Thymus (tissue), 11 donors: Measurements from ENCODE around the gene FREM2. TPM values are rescaled to one million over a fixed set of nuclear protein-coding genes. Genes with fewer than 3 reads are reported as not detected.

Experiments
- DNase-seq, 9 donors: peaks; one replicate each; pipeline ENCODE4 v3.0.0-alpha.2; 2013; ENCODE audit warnings: low spot score in 9 of 9, low read depth in 6 of 9, missing footprints in 1 of 9
- H3K27ac ChIP-seq, 2 donors: one replicate each; pipeline ENCODE4 v1.5.1; 2013; ENCODE audit warnings: control low read depth in 1 of 2, low read depth in 1 of 2, low read length in 1 of 2, mild to moderate bottlenecking in 1 of 2, moderate library complexity in 1 of 2
- H3K27me3 ChIP-seq, 2 donors: one replicate each; pipeline ENCODE4 v1.5.1; 2013; ENCODE audit warnings: low read length in 1 of 2; ENCODE audit not compliant: control insufficient read depth in 2 of 2, insufficient read depth in 1 of 2
- H3K36me3 ChIP-seq, 2 donors: one replicate each; pipeline ENCODE4 v1.5.1; 2013; ENCODE audit warnings: low read length in 1 of 2, mild to moderate bottlenecking in 1 of 2, moderate library complexity in 1 of 2; ENCODE audit not compliant: control insufficient read depth in 2 of 2, insufficient read depth in 2 of 2
- H3K4me1 ChIP-seq, 2 donors: one replicate each; pipeline ENCODE4 v1.5.1; 2013; ENCODE audit warnings: low read length in 2 of 2; ENCODE audit not compliant: control insufficient read depth in 2 of 2, insufficient read depth in 2 of 2
- H3K4me3 ChIP-seq, 2 donors: one replicate each; pipeline ENCODE4 v1.5.1; 2013; ENCODE audit warnings: low read length in 2 of 2, control low read depth in 1 of 2, mild to moderate bottlenecking in 1 of 2
- H3K9me3 ChIP-seq, 2 donors: one replicate each; pipeline ENCODE4 v1.5.1; 2013; ENCODE audit warnings: low read length in 1 of 2, mild to moderate bottlenecking in 1 of 2; ENCODE audit not compliant: control insufficient read depth in 2 of 2, insufficient read depth in 1 of 2
- WGBS: extraction: QIAGEN DNeasy Blood & Tissue Kit; methylation state at CpG from one replicate; pipeline ENCODE4 v1.1.7; 2013; 5-methylcytosine and 5-hydroxymethylcytosine counted together
- polyA plus RNA-seq: library from polyadenylated mRNA; stranded (reverse); fragments of 200-250 nt; gene quantifications from one replicate; pipeline ENCODE4 v1.2.3, GENCODE V29; 2013
- total RNA-seq: library from RNA; stranded (reverse); fragments of 120-200 nt; gene quantifications from one replicate; pipeline ENCODE4 v1.2.4, GENCODE V29; 2013
- donor health status: healthy.

FREM2 gene
- total and polyA plus RNA-seq, 2 donors, result 0.16 to 1.9 TPM

GRCh38 chr13:38662362-38662761, 24.5 kb upstream of the FREM2 start:
- 58% methylated on average over 2 of the region's 2 CpGs for WGBS
- Histone ChIP-seq H3K4me1 (no peaks in the 10 kb centered on the region), H3K27ac (no peak overlapping the region), H3K27me3 (no peaks in the 10 kb centered on the region), H3K9me3 (no peaks in the 10 kb centered on the region), H3K4me3 (no peak overlapping the region), H3K36me3 (no peaks in the 10 kb centered on the region)
- DNase-seq, result no peak

GRCh38 chr13:38664906-38665305, 22.0 kb upstream of the FREM2 start:
- Histone ChIP-seq H3K9me3 (no peaks in the 10 kb centered on the region), H3K27me3 (no peaks in the 10 kb centered on the region), H3K27ac (no peak overlapping the region), H3K36me3 (no peaks in the 10 kb centered on the region), H3K4me1 (no peaks in the 10 kb centered on the region), H3K4me3 (no peak overlapping the region)
- no peak for DNase-seq
- 91% methylated on average over 2 of the region's 2 CpGs for whole genome bisulfite sequencing

- no peaks in the 10 kb centered on the region for H3K36me3 ChIP-seq
- H3K27me3 ChIP-seq, result no peaks in the 10 kb centered on the region
- no peak for DNase-seq
- H3K4me1 ChIP-seq, result no peaks in the 10 kb centered on the region
- 91% methylated on average over 6 of the region's 6 CpGs for WGBS
- H3K9me3 ChIP-seq, result no peaks in the 10 kb centered on the region
- no peak overlapping the region for H3K27ac ChIP-seq
- H3K4me3 ChIP-seq, result no peak overlapping the region
Observed at GRCh38 chr13:38667526-38668109, 19.3 kb upstream of the FREM2 start.

GRCh38 chr13:38669234-38669964, 17.5 kb upstream of the FREM2 start:
- no peaks in the 10 kb centered on the region for H3K4me1 ChIP-seq
- WGBS, result 85% methylated on average over 6 of the region's 6 CpGs
- no peak for DNase-seq
- no peaks in the 10 kb centered on the region for H3K9me3 ChIP-seq
- no peak overlapping the region for H3K27ac ChIP-seq
- no peak overlapping the region for H3K4me3 ChIP-seq
- no peaks in the 10 kb centered on the region for H3K27me3 ChIP-seq
- no peaks in the 10 kb centered on the region for H3K36me3 ChIP-seq

GRCh38 chr13:38670627-38671026, 16.2 kb upstream of the FREM2 start:
- Histone ChIP-seq H3K27ac (no peak overlapping the region), H3K9me3 (no peaks in the 10 kb centered on the region), H3K27me3 (no peaks in the 10 kb centered on the region), H3K4me3 (no peak overlapping the region), H3K4me1 (no peaks in the 10 kb centered on the region), H3K36me3 (no peaks in the 10 kb centered on the region)
- DNase-seq, result no peak
- WGBS, result 68% methylated on average over 2 of the region's 2 CpGs

GRCh38 chr13:38671980-38672379, 14.9 kb upstream of the FREM2 start:
- H3K4me1 ChIP-seq, result no peaks in the 10 kb centered on the region
- DNase-seq, result no peak
- H3K27ac ChIP-seq, result no peak overlapping the region
- H3K9me3 ChIP-seq, result no peaks in the 10 kb centered on the region
- no peak overlapping the region for H3K4me3 ChIP-seq
- no peaks in the 10 kb centered on the region for H3K36me3 ChIP-seq
- no peaks in the 10 kb centered on the region for H3K27me3 ChIP-seq
- 93% methylated on average over 2 of the region's 2 CpGs for WGBS

- H3K36me3 ChIP-seq, result no peaks in the 10 kb centered on the region
- H3K4me3 ChIP-seq, result no peak overlapping the region
- no peak overlapping the region for H3K27ac ChIP-seq
- no peak for DNase-seq
- no peaks in the 10 kb centered on the region for H3K4me1 ChIP-seq
- no peaks in the 10 kb centered on the region for H3K9me3 ChIP-seq
- no peaks in the 10 kb centered on the region for H3K27me3 ChIP-seq
- WGBS, result 83% methylated on average over 4 of the region's 4 CpGs
Observed at GRCh38 chr13:38674208-38674607, 12.7 kb upstream of the FREM2 start.

GRCh38 chr13:38680912-38681311, 6.0 kb upstream of the FREM2 start:
- no peaks in the 10 kb centered on the region for H3K36me3 ChIP-seq
- no peaks in the 10 kb centered on the region for H3K9me3 ChIP-seq
- no peak for DNase-seq
- 95% methylated on average over 1 of the region's 1 CpG for whole genome bisulfite sequencing
- H3K27me3 ChIP-seq, result peaks cover 3 to 4% of the 10 kb centered on the region in 2 donors
- H3K4me1 ChIP-seq, result no peaks in the 10 kb centered on the region
- no peak overlapping the region for H3K4me3 ChIP-seq
- H3K27ac ChIP-seq, result no peak overlapping the region

- H3K27me3 ChIP-seq, result peaks cover 23 to 34% of the 10 kb centered on the region in 2 donors
- no peak overlapping the region for H3K27ac ChIP-seq
- no peaks in the 10 kb centered on the region for H3K4me1 ChIP-seq
- no peaks in the 10 kb centered on the region for H3K36me3 ChIP-seq
- no peak for DNase-seq
- H3K9me3 ChIP-seq, result no peaks in the 10 kb centered on the region
- H3K4me3 ChIP-seq, result no peak overlapping the region
Observed at GRCh38 chr13:38684714-38685113, 2.2 kb upstream of the FREM2 start.
